CD4-positive, alpha-beta T cell (primary cell): Measurements from ENCODE around the gene ADCY2. TPM values are rescaled to one million over a fixed set of nuclear protein-coding genes. Genes with fewer than 3 reads are reported as not detected.

Experiments used
- ATAC-seq: fragments of 200-7000 bp; cut with Tn5 transposase; one replicate; pipeline ENCODE4 v1.10.0; 2022; ENCODE audit warnings: mild to moderate bottlenecking; ENCODE audit not compliant: poor library complexity
- CTCF ChIA-PET: fragments of 350-600 bp; sonication (Branson Sonifier 250); formaldehyde crosslinking; loops from one replicate; lab custom pipeline; 2021; ENCODE audit warnings: antibody characterized with exemption, inconsistent platforms; lab: Charles Lee
- POLR2A ChIA-PET: fragments of 350-600 bp; sonication (Branson Sonifier 250); formaldehyde crosslinking; loops from one replicate; lab custom pipeline; 2021; ENCODE audit warnings: antibody characterized with exemption, inconsistent platforms; lab: Charles Lee
- DNase-seq, 14 experiments: peaks; one replicate each; pipeline ENCODE4 v3.0.0-alpha.2; 2013 to 2020; ENCODE audit warnings: mixed read lengths in 2 of 14
- H3K27ac ChIP-seq, 2 donors: one replicate each; pipeline versions ENCODE4 v1.5.1 to v1.7.0; 2013; ENCODE audit warnings: low read length in 2 of 2, low read depth in 1 of 2, mild to moderate bottlenecking in 1 of 2
- H3K27me3 ChIP-seq, 2 experiments: 1 replicate in 1 of 2; 2 replicates in 1 of 2; pipeline versions ENCODE4 v1.6.1 to v1.7.0; 2013; ENCODE audit warnings: low read length in 2 of 2, control low read depth in 1 of 2, mild to moderate bottlenecking in 1 of 2, moderate library complexity in 1 of 2; ENCODE audit not compliant: insufficient read depth in 2 of 2, control insufficient read depth in 1 of 2
- H3K36me3 ChIP-seq: one replicate; pipeline ENCODE4 v1.6.1; 2013; ENCODE audit warnings: low read length, control low read depth; ENCODE audit not compliant: insufficient read depth
- H3K4me1 ChIP-seq: one replicate; pipeline ENCODE4 v1.6.1; 2013; ENCODE audit warnings: low read length, control low read depth; ENCODE audit not compliant: insufficient read depth
- H3K4me3 ChIP-seq: one replicate; pipeline ENCODE4 v1.5.1; 2013; ENCODE audit warnings: mild to moderate bottlenecking, low read length, moderate library complexity
- H3K9me3 ChIP-seq, 2 experiments: 1 replicate in 1 of 2; 2 replicates in 1 of 2; pipeline versions ENCODE4 v1.6.1 to v1.7.0; 2013; ENCODE audit warnings: low read length in 2 of 2, mild to moderate bottlenecking in 2 of 2, control low read depth in 1 of 2, moderate library complexity in 1 of 2; ENCODE audit not compliant: control insufficient read depth in 1 of 2, insufficient read depth in 1 of 2
- H3K27ac Mint-ChIP-seq: one replicate; pipeline ENCODE4 v1.8.0; 2020; ENCODE audit warnings: mixed read lengths
- H3K27me3 Mint-ChIP-seq: one replicate; pipeline ENCODE4 v1.8.0; 2021; ENCODE audit warnings: mixed read lengths
- H3K36me3 Mint-ChIP-seq: one replicate; pipeline ENCODE4 v1.8.0; 2021; ENCODE audit warnings: low read depth, mixed read lengths
- H3K4me1 Mint-ChIP-seq: one replicate; pipeline ENCODE4 v1.8.0; 2021; ENCODE audit warnings: low read depth, mixed read lengths
- H3K4me3 Mint-ChIP-seq: one replicate; pipeline ENCODE4 v1.8.0; 2020; ENCODE audit warnings: mild to moderate bottlenecking, mixed read lengths
- H3K9me3 Mint-ChIP-seq: one replicate; pipeline ENCODE4 v1.8.0; 2020; ENCODE audit warnings: mixed read lengths
- intact Hi-C, 2 experiments: fragments of 100-400 bp; cut with DNase I in 1 of 2; cut with micrococcal nuclease in 1 of 2; formaldehyde crosslinking; loops; one replicate each; pipeline versions ENCODE4 v1.15.1 to v1.9.0; 2023 to 2025; cut with DNase I, micrococcal nuclease
- total RNA-seq, 174 experiments: library from RNA in 2 of 174; stranded (reverse) in 2 of 174; gene quantifications; one replicate each; pipeline ENCODE4 v1.2.3 and lab custom pipeline; 2021 to 2026
- TF ChIP-seq, protein P1 (sequence below): fragments of 200-600 bp; IDR thresholded peaks from one replicate; pipeline ENCODE4 v1.8.0; 2022; ENCODE audit warnings: antibody characterized with exemption, mild to moderate bottlenecking

The ADCY2 gene
- total RNA-seq, 2 experiments from 2014 or later, result not detected

DNA sequence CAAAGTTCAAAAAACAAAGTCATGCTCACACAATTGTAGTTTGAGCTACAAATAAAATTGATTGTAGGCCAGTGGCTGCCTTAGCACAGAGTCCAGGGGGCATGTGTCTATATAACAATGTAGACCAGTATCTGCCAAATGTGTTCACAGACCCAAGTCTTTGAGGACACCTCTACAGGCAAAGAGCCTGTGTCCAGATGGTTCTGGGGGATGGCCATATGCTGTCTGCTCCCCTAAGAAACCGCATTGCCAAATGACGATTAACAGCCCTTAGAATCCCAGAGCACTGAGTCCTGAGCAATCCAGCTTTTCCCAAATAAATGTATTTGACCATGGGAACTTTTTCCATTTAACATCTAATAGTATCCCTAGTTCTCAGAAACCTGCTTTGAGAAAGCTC lies 169.6 kb downstream of the ADCY2 start:
- DNase-seq (no peak), ATAC-seq (no peak)
- no peak overlapping the region for H3K27ac Mint-ChIP-seq
- H3K27ac ChIP-seq, result no peak overlapping the region
- no peaks in the 10 kb centered on the region for H3K9me3 Mint-ChIP-seq
- H3K4me1 Mint-ChIP-seq, result no peaks in the 10 kb centered on the region
- H3K27me3 Mint-ChIP-seq, result no peaks in the 10 kb centered on the region
- TF ChIP-seq, protein P1, sequence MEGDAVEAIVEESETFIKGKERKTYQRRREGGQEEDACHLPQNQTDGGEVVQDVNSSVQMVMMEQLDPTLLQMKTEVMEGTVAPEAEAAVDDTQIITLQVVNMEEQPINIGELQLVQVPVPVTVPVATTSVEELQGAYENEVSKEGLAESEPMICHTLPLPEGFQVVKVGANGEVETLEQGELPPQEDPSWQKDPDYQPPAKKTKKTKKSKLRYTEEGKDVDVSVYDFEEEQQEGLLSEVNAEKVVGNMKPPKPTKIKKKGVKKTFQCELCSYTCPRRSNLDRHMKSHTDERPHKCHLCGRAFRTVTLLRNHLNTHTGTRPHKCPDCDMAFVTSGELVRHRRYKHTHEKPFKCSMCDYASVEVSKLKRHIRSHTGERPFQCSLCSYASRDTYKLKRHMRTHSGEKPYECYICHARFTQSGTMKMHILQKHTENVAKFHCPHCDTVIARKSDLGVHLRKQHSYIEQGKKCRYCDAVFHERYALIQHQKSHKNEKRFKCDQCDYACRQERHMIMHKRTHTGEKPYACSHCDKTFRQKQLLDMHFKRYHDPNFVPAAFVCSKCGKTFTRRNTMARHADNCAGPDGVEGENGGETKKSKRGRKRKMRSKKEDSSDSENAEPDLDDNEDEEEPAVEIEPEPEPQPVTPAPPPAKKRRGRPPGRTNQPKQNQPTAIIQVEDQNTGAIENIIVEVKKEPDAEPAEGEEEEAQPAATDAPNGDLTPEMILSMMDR, result no peak
- no peaks in the 10 kb centered on the region for H3K4me1 ChIP-seq
- H3K9me3 ChIP-seq, result no peaks in the 10 kb centered on the region
- no peaks in the 10 kb centered on the region for H3K36me3 Mint-ChIP-seq
- no peaks in the 10 kb centered on the region for H3K36me3 ChIP-seq
- CTCF ChIA-PET, result no interaction called here
- POLR2A ChIA-PET, result no interaction called here
- intact Hi-C loops, result no loop called here
- H3K4me3 ChIP-seq, result no peak overlapping the region
- no peaks in the 10 kb centered on the region for H3K27me3 ChIP-seq
- no peak overlapping the region for H3K4me3 Mint-ChIP-seq

- no peaks in the 10 kb centered on the region for H3K9me3 ChIP-seq
- H3K27ac Mint-ChIP-seq, result no peak overlapping the region
- no peaks in the 10 kb centered on the region for H3K36me3 ChIP-seq
- no peaks in the 10 kb centered on the region for H3K4me1 Mint-ChIP-seq
- H3K27me3 Mint-ChIP-seq, result peaks cover 12% of the 10 kb centered on the region
- ChIA-PET CTCF (no interaction called here), POLR2A (no interaction called here)
- ATAC-seq (no peak), DNase-seq (no peak)
- TF ChIP-seq, protein P1, result no peak
- H3K4me1 ChIP-seq, result no peaks in the 10 kb centered on the region
- no peaks in the 10 kb centered on the region for H3K36me3 Mint-ChIP-seq
- no peak overlapping the region for H3K27ac ChIP-seq
- no peak overlapping the region for H3K4me3 Mint-ChIP-seq
- no peaks in the 10 kb centered on the region for H3K27me3 ChIP-seq
- intact Hi-C loops, result no loop called here
- peaks cover 2% of the 10 kb centered on the region for H3K9me3 Mint-ChIP-seq
- H3K4me3 ChIP-seq, result no peak overlapping the region
Observed at GRCh38 chr5:7576023-7576715, 180.2 kb downstream of the ADCY2 start.

GRCh38 chr5:7577381-7577780 lies 181.4 kb downstream of the ADCY2 start:
- intact Hi-C loops, result no loop called here
- Mint-ChIP-seq H3K36me3 (no peaks in the 10 kb centered on the region), H3K27me3 (peaks cover 12% of the 10 kb centered on the region), H3K4me1 (no peaks in the 10 kb centered on the region), H3K27ac (no peak overlapping the region), H3K9me3 (peaks cover 2% of the 10 kb centered on the region), H3K4me3 (no peak overlapping the region)
- Histone ChIP-seq H3K4me3 (no peak overlapping the region), H3K27ac (no peak overlapping the region), H3K9me3 (no peaks in the 10 kb centered on the region), H3K27me3 (no peaks in the 10 kb centered on the region), H3K36me3 (no peaks in the 10 kb centered on the region), H3K4me1 (no peaks in the 10 kb centered on the region)
- DNase-seq (no peak), ATAC-seq (no peak)
- TF ChIP-seq, protein P1, result no peak
- ChIA-PET CTCF (no interaction called here), POLR2A (no interaction called here)
